Liver (tissue), 9 donors: ENCODE measurements around the gene B2M. TPM values are rescaled to one million over a fixed set of nuclear protein-coding genes. Genes with fewer than 3 reads are reported as not detected.
"Not testable (repeated sequence)": the region's sequence is repeated elsewhere in the genome, so short reads cannot be mapped to it uniquely, and the experiment has no call there.

Experiments
- DNase-seq: peaks from one replicate; pipeline ENCODE4 v3.0.0-alpha.2; 2017; ENCODE audit warnings: low spot score
- H3K27ac ChIP-seq, 2 donors: one replicate each; pipeline ENCODE4 v1.7.0; 2013; ENCODE audit warnings: inconsistent platforms in 2 of 2, low read length in 2 of 2, control low read depth in 1 of 2, low read depth in 1 of 2, mild to moderate bottlenecking in 1 of 2
- H3K27me3 ChIP-seq, 4 donors: one replicate each; pipeline versions ENCODE4 v1.6.1 to v1.7.0; 2013; ENCODE audit warnings: low read length in 3 of 4, inconsistent platforms in 1 of 4, mild to moderate bottlenecking in 1 of 4, moderate library complexity in 1 of 4; ENCODE audit not compliant: control insufficient read depth in 4 of 4, insufficient read depth in 4 of 4
- H3K36me3 ChIP-seq, 4 donors: one replicate each; pipeline versions ENCODE4 v1.6.1 to v1.7.0; 2013; ENCODE audit warnings: low read length in 3 of 4, mild to moderate bottlenecking in 3 of 4, low read depth in 1 of 4, moderate library complexity in 1 of 4; ENCODE audit not compliant: control insufficient read depth in 4 of 4, insufficient read depth in 3 of 4
- H3K4me1 ChIP-seq, 4 donors: one replicate each; pipeline versions ENCODE4 v1.6.1 to v1.7.0; 2013; ENCODE audit warnings: low read length in 3 of 4, mild to moderate bottlenecking in 3 of 4, moderate library complexity in 1 of 4; ENCODE audit not compliant: control insufficient read depth in 4 of 4, insufficient read depth in 4 of 4
- H3K4me3 ChIP-seq, 3 donors: one replicate each; pipeline versions ENCODE4 v1.6.1 to v1.7.0; 2013; ENCODE audit warnings: low read length in 3 of 3, control low read depth in 1 of 3, low read depth in 1 of 3, mild to moderate bottlenecking in 1 of 3
- H3K9ac ChIP-seq, 2 donors: one replicate each; pipeline ENCODE4 v1.7.0; 2013; ENCODE audit warnings: low read length in 2 of 2, mild to moderate bottlenecking in 2 of 2, moderate library complexity in 2 of 2, control low read depth in 1 of 2, low read depth in 1 of 2
- H3K9me3 ChIP-seq, 4 donors: one replicate each; pipeline versions ENCODE4 v1.6.1 to v1.7.0; 2013; ENCODE audit warnings: low read length in 3 of 4; ENCODE audit not compliant: control insufficient read depth in 4 of 4
- FOXA1 ChIP-seq: IDR thresholded peaks from 2 replicates; pipeline ENCODE4 v1.6.1; 2016; ENCODE audit warnings: antibody characterized with exemption
- HNF4A ChIP-seq, 2 donors: conservative IDR thresholded peaks; 2 replicates each; pipeline ENCODE4 v1.6.1; 2016; ENCODE audit warnings: antibody characterized with exemption in 2 of 2, mild to moderate bottlenecking in 2 of 2
- NR2F2 ChIP-seq: IDR thresholded peaks from 2 replicates; pipeline ENCODE4 v1.6.1; 2016; ENCODE audit warnings: antibody characterized with exemption
- RAD21 ChIP-seq, 2 donors: IDR thresholded peaks; 2 replicates each; pipeline ENCODE4 v1.6.1; 2016; ENCODE audit warnings: antibody characterized with exemption in 2 of 2, mild to moderate bottlenecking in 2 of 2
- TAF1 ChIP-seq: conservative IDR thresholded peaks from 2 replicates; pipeline ENCODE4 v1.6.1; 2016; ENCODE audit warnings: antibody characterized with exemption, mild to moderate bottlenecking
- WGBS: extraction: QIAGEN DNeasy Blood & Tissue Kit; methylation state at CpG from one replicate; pipeline ENCODE4 v1.1.7; 2013; 5-methylcytosine and 5-hydroxymethylcytosine counted together
- polyA plus RNA-seq, 2 donors: library from polyadenylated mRNA; stranded (reverse) in 1 of 2; unstranded in 1 of 2; fragments of 200-250 nt in 1 of 2; fragments of >200 nt in 1 of 2; fragmentation: Nextera tagmentation in 1 of 2; extraction: Ambion mirVana in 1 of 2; gene quantifications; one replicate each; pipeline versions ENCODE4 v1.2.1 to v1.2.3, GENCODE V29; 2013 to 2015
- total RNA-seq, 2 donors: library from RNA; depleted of rRNA; stranded (reverse); fragments of >200 nt; gene quantifications; one replicate each; pipeline ENCODE4 v1.2.3, GENCODE V29; 2014
- TF ChIP-seq, protein P1 (sequence below): IDR thresholded peaks from 2 replicates; pipeline ENCODE4 v1.6.1; 2016; ENCODE audit warnings: antibody characterized with exemption, mild to moderate bottlenecking
- TF ChIP-seq, protein P2 (sequence below): fragments of 150-350 bp; IDR thresholded peaks from 2 replicates; pipeline ENCODE4 v1.5.1; 2017; ENCODE audit warnings: improper control_type of control experiment, low read depth, low read length; ENCODE audit not compliant: missing input control
- TF ChIP-seq, protein P3 (sequence below): IDR thresholded peaks from 2 replicates; pipeline ENCODE4 v1.6.1; 2016; ENCODE audit warnings: antibody characterized with exemption
- donor health status: healthy.
- donor health status: healthy.
- donor health status: healthy.
- donor health status: healthy.
- donor health status: healthy.

Gene B2M
- total and polyA plus RNA-seq, 4 donors: 1,388 to 3,787 (median 2,950) TPM

DNA sequence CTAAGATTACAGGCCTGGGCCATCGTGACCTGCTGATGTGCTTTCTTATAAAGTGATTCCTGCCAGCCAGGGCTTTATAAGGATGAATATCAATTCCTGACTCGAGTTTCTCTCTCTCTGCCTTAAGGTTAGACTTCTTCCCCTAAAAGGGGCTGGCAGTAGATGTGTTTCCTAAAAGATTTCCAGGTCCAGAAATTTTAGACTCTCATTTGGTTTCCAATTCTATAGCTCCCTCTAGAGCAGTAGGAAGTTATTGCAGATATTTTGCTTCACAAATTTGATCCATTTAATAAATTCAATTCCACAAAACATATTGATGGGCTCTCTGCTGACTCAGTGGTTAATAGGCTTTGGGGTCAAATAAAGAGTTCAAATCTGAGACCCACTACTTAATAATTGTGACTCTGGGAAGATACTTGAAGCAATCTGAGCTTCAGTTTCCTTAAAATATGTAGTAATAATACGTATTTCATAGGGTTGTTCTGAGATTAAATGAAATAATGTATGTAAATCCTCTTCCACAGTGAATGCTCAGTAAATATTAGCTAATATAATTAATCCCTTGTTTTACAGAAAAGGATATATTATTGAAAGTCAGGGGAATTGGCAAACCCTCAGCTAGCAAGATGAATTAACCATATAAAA is 27.1 kb downstream of the B2M start:
- H3K27ac ChIP-seq: no peak overlapping the region
- 65% methylated on average over 3 of the region's 3 CpGs for WGBS

DNA sequence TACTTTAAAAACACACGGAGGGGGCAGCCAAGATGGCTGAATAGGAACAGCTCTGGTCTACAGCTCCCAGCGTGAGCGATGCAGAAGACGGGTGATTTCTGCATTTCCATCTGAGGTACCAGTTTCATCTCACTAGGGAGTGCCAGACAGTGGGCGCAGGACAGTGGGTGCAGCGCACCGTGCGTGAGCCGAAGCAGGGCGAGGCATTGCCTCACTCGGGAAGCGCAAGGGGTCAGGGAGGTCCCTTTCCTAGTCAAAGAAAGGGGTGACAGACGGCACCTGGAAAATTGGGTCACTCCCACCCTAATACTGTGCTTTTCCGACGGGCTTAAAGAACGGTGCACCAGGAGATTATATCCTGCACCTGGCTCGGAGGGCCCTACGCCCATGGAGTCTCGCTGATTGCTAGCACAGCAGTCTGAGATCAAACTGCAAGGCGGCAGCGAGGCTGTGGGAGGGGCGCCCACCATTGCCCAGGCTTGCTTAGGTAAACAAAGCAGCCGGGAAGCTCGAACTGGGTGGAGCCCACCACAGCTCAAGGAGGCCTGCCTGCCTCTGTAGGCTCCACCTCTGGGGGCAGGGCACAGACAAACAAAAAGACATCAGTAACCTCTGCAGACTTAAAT is 28.0 kb downstream of the B2M start:
- H3K27me3 ChIP-seq, H3K9me3 ChIP-seq, H3K4me3 ChIP-seq, H3K27ac ChIP-seq, H3K4me1 ChIP-seq, H3K9ac ChIP-seq, H3K36me3 ChIP-seq, DNase-seq: not testable (repeated sequence)
- WGBS: 85% methylated on average over 20 of the region's 24 CpGs

More for the DNA sequence above, 27.1 kb downstream of the B2M start:
- Histone ChIP-seq H3K9me3 (no peaks in the 10 kb centered on the region), H3K27me3 (no peaks in the 10 kb centered on the region), H3K4me3 (no peak overlapping the region), H3K4me1 (no peaks in the 10 kb centered on the region), H3K36me3 (no peaks in the 10 kb centered on the region), H3K9ac (no peak overlapping the region)
- DNase-seq: no peak
- no peak for TF ChIP-seq NR2F2
- TF ChIP-seq HNF4A (conservative IDR thresholded peaks at IDR 0.05): peak in 1 of 2 donors; percentile 25
- no peak for TF ChIP-seq TAF1
- TF ChIP-seq, protein P1, sequence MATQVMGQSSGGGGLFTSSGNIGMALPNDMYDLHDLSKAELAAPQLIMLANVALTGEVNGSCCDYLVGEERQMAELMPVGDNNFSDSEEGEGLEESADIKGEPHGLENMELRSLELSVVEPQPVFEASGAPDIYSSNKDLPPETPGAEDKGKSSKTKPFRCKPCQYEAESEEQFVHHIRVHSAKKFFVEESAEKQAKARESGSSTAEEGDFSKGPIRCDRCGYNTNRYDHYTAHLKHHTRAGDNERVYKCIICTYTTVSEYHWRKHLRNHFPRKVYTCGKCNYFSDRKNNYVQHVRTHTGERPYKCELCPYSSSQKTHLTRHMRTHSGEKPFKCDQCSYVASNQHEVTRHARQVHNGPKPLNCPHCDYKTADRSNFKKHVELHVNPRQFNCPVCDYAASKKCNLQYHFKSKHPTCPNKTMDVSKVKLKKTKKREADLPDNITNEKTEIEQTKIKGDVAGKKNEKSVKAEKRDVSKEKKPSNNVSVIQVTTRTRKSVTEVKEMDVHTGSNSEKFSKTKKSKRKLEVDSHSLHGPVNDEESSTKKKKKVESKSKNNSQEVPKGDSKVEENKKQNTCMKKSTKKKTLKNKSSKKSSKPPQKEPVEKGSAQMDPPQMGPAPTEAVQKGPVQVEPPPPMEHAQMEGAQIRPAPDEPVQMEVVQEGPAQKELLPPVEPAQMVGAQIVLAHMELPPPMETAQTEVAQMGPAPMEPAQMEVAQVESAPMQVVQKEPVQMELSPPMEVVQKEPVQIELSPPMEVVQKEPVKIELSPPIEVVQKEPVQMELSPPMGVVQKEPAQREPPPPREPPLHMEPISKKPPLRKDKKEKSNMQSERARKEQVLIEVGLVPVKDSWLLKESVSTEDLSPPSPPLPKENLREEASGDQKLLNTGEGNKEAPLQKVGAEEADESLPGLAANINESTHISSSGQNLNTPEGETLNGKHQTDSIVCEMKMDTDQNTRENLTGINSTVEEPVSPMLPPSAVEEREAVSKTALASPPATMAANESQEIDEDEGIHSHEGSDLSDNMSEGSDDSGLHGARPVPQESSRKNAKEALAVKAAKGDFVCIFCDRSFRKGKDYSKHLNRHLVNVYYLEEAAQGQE: no peak
- TF ChIP-seq FOXA1: no peak
- TF ChIP-seq, protein P2, sequence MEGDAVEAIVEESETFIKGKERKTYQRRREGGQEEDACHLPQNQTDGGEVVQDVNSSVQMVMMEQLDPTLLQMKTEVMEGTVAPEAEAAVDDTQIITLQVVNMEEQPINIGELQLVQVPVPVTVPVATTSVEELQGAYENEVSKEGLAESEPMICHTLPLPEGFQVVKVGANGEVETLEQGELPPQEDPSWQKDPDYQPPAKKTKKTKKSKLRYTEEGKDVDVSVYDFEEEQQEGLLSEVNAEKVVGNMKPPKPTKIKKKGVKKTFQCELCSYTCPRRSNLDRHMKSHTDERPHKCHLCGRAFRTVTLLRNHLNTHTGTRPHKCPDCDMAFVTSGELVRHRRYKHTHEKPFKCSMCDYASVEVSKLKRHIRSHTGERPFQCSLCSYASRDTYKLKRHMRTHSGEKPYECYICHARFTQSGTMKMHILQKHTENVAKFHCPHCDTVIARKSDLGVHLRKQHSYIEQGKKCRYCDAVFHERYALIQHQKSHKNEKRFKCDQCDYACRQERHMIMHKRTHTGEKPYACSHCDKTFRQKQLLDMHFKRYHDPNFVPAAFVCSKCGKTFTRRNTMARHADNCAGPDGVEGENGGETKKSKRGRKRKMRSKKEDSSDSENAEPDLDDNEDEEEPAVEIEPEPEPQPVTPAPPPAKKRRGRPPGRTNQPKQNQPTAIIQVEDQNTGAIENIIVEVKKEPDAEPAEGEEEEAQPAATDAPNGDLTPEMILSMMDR: peak; percentile 61
- TF ChIP-seq, protein P3, sequence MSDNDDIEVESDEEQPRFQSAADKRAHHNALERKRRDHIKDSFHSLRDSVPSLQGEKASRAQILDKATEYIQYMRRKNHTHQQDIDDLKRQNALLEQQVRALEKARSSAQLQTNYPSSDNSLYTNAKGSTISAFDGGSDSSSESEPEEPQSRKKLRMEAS: no peak
- peak; percentile 94 to 96 for TF ChIP-seq RAD21 (IDR thresholded peaks at IDR 0.05)

DNA sequence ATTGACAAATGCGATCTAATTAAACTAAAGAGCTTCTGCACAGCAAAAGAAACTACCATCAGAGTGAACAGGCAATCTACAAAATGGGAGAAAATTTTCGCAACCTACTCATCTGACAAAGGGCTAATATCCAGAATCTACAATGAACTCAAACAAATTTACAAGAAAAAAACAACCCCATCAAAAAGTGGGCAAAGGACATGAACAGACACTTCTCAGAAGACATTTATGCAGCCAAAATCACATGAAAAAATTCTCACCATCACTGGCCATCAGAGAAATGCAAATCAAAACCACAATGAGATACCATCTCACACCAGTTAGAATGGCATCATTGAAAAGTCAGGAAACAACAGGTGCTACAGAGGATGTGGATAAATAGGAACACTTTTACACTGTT is 32.1 kb downstream of the B2M start:
- not testable (repeated sequence) for H3K27ac ChIP-seq, H3K9ac ChIP-seq
- 89% methylated on average over 1 of the region's 2 CpGs for WGBS

More for the DNA sequence above, 32.1 kb downstream of the B2M start:
- not testable (repeated sequence) for H3K4me1 ChIP-seq, H3K4me3 ChIP-seq, DNase-seq, H3K36me3 ChIP-seq, H3K9me3 ChIP-seq, H3K27me3 ChIP-seq
